Measurements from ENCODE around the gene DHCR24.

DNA sequence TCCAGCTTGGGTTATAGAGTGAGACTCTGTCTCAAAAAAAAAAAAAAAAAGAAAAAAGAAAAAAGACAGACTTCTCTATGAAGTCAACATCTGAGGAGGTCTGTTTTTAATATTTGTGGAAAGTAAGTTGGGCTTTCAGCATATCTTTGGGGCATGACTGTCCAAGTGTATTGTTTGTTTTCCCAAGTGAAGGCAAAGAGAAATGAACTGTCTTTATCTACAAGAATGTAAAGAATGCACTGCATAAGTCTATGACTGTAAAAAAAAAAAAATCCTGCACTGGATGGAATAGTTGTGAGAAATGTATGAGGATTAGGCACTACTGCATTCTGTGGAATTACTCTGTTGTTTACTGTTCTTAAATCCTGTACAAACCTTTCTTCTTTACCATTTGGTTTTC lies 47.9 kb upstream of the DHCR24 start:
- TF ChIP-seq, protein P1, sequence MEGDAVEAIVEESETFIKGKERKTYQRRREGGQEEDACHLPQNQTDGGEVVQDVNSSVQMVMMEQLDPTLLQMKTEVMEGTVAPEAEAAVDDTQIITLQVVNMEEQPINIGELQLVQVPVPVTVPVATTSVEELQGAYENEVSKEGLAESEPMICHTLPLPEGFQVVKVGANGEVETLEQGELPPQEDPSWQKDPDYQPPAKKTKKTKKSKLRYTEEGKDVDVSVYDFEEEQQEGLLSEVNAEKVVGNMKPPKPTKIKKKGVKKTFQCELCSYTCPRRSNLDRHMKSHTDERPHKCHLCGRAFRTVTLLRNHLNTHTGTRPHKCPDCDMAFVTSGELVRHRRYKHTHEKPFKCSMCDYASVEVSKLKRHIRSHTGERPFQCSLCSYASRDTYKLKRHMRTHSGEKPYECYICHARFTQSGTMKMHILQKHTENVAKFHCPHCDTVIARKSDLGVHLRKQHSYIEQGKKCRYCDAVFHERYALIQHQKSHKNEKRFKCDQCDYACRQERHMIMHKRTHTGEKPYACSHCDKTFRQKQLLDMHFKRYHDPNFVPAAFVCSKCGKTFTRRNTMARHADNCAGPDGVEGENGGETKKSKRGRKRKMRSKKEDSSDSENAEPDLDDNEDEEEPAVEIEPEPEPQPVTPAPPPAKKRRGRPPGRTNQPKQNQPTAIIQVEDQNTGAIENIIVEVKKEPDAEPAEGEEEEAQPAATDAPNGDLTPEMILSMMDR (IDR thresholded peaks at IDR 0.05; ENCODE audit: insufficient read depth, low read depth, low read length), result no peak
- TF ChIP-seq EZH2 (IDR thresholded peaks at IDR 0.05; ENCODE audit: insufficient read depth, low read length), result no peak

Measured in astrocyte (in vitro differentiated cells and primary cell).